GM21825 (cell line): ENCODE results near the gene ZSWIM4.
A peak's percentile ranks its signal among the peaks of the same experiment; 100 is the strongest.

Experiments
- ATAC-seq: cut with Tn5 transposase; IDR thresholded peaks from one replicate; pipeline ENCODE4 v1.9.1; 2021; ENCODE audit warnings: mild to moderate bottlenecking, moderate library complexity; ENCODE audit not compliant: unreplicated experiment

ZSWIM4 gene

DNA sequence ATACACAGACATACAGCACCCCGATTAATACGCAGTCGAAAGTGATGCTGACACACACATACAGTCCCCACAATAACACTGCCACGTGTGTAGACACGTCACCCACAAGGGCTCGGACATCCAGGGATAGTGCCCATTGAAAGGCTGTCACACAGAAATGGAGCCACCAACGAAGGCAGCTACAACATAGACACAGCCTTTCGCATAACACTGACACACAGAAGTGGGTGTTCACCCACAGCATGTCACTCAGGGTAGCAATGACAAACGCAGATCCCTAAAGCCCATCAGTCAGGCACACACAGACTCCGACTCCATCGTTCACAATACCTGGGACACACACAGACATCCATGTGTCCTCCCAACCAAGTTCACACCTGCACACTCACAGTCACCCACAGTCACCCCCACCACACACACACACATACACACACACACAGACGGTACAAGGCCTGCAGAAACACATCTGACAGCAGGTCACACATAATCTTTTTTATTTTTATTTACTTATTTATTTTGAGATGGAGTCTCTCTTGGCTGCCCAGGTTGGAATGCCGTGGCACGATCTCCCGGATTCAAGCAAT lies 71.3 kb downstream of the ZSWIM4 start:
- ATAC-seq = no peak

DNA sequence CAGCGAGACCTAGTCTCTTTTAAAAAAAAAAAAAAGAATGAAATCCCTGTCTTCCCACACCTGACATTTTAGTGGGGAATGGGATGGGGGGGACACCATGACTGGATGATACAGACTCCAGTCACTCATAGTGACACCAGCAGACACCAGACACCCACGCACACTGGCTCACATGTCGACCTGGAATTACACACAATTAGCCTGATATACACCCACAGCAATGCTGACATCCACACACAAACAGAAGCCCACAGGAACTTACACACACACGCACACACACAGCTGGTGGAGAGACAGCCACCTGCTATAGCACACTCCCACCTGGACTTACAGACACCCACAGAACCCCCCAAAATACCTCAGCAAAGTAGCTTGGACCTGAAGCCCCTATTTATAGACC lies 73.4 kb downstream of the ZSWIM4 start:
- no peak for ATAC-seq

DNA sequence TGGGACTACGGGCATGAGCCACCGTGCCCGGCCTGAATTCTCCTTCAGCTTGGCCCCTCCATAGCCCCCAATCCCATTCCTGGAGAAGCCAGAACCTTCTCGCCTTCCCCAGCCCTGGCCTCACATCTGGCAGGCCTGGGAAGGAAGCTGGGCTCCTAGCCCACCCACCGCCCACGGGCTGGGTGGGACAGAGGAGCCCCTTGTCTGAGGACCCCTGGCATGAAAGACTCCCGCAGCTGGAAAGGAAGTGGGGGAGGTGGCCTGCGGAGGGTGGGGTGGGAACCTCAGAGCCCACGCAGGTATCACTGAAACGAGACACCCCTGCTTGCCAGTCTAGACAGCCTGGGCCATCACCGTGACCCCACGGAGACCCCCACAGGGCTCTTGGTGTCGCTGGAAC lies 74.0 kb downstream of the ZSWIM4 start:
- no peak for ATAC-seq

DNA sequence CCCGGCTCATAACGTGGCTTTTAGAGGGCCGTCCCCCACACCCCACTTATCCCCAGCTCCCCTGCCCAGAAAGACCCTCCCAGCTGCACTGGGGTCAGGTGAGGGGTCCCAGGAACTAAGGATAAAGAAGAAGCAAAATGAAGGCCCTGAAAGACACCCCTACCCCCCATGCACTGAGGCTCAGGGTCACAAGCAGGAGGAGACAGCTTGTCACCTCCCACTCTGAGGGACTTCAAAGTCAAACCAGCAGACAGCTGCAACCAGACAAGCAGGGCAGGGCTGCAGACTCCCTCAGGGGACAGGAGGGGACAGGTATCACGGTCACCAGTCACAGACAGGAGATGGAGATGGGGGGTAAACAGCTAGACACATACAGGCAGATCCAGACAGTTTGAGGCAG lies 75.6 kb downstream of the ZSWIM4 start:
- ATAC-seq = no peak

- no peak for ATAC-seq
Observed at GRCh38 chr19:13872339-13872694, 77.1 kb downstream of the ZSWIM4 start.

DNA sequence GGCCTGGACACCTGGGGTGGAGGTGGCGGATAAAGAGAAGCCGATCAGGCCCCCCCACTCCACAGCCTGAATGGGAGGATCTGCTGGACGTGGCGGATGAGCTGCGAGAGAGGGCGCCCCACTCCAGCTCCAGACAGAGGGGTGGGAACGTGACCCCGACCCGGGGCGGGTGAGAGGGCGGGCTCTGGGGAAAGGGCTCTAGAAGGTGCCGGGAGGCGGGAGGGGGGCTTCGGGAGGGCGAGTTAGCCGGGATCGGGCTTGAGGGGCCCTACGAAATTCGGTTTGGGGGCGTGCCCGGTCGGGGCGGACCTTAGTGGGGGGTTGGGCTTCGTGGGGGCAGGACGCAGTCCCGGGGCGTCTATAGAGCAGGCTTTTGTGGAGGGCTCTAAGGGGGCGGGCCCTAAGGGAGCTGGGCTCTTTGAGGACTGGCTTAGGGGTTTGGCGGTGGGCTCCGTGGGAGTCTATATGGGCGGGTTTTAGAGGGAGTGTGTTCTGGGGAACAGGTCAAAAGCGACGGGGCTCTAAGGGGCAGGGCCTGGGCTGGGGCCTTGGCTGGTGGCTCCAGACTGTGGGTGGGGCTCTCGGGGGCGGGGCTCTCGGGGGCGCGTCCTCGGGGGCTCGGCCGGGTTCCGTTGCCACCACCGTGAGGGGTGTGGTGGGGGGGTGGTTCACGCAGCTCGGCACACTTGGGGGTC lies 77.6 kb downstream of the ZSWIM4 start:
- ATAC-seq = no peak

DNA sequence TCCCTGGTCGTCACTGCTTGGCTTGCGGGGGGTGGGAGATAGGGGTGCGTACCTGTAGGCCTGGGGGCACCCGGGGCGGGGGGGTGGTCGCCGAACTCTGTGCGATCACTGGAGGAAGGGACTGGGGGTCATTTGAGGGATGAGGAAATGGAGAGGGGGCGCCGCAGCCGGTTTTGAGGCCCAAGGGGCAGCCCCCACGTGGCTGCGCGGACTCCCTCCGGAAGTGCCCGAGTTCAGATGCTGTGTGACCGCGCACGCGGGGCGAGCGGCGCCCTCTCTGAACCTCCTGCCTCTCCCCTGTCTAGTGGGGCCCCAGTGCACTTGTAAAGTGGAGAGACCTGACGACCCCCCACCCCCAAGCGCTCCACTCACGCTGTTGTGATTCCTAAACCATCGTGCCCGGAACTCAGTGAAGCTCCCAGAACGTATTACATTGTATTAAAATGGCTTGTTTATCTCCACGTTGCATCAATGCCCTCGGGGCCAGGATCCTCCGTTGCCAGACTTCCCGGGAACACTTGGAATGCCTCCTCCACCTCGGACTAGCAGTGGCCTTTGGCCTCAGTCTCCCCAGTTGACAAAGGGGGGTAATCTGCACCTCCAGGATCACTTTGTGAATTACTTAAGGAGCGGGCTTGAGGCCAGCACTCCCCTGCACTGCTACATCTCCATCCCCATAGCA lies 78.7 kb downstream of the ZSWIM4 start:
- no peak for ATAC-seq

GRCh38 chr19:13875824-13876223 lies 80.6 kb downstream of the ZSWIM4 start:
- no peak for ATAC-seq

GRCh38 chr19:13876834-13877233 lies 81.6 kb downstream of the ZSWIM4 start, which contains the start of gene NANOS3:
Gene NANOS3 (plus strand): TSS chr19:13877134. CDS start chr19:13877249, 115 bp downstream.
- ATAC-seq = no peak

GRCh38 chr19:13877303-13877702 lies 82.1 kb downstream of the ZSWIM4 start:
- ATAC-seq = no peak

DNA sequence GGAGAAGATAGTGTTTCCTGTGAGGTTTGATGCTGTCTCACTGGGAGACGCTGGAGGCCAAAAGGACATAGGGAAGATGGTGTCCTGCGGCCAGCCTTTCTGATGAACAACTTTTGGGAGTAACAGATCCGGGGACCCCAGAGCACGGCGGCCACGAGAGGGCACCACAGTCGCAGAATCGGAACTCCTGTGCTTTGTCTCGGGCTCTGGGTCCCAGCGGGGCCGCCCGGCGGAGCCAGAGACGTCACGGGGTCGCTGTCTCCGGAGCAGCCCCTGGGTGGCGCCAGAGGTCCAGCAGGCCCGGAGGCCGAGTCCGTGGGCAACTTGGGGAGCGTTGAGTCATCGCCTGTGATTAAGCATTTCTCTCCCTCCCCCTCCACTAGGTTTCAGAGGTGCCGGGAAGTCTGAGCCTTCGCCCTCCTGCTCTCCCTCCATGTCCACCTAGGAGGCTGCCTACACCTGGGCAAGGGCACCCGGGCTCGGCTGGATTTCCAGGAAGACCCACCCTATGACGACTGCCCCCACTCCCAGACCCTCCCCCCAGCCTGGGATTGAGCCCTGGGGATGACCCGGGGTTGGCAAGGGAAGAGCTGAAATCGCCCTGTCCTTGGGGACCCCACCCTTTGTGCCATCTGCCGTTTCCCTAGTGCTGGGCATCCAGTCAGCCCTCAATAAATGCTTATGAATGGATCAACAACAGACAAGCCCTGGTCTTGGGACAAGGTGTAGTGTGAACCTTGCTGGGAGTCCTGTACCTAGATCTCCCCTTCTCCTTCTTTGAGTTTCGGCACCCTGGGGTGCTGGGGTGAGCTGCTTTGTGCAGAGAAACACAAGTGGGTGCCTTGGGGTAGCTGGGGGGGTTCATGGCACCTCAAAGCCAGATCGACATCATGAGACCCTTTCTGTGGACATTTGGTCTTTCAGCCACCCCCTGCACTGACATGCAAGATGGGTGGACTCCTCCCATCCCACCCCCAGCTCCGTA lies 85.1 kb downstream of the ZSWIM4 start:
- ATAC-seq = peak; percentile 86

GRCh38 chr19:13881251-13881691 lies 86.0 kb downstream of the ZSWIM4 start:
- ATAC-seq = no peak
